Stimulated activated CD8-positive, alpha-beta memory T cell treated with anti-CD3 and anti-CD28 coated beads, Interleukin-12 subunit alpha, Interleukin-12 subunit beta, amount 100 ng/mL, for 24 hours (primary cell): ENCODE measurements around the gene MYL5.
"Not testable (repeated sequence)": the region's sequence is repeated elsewhere in the genome, so short reads cannot be mapped to it uniquely, and the experiment has no call there.

Experiments used
- DNase-seq: peaks from one replicate; pipeline ENCODE4 v3.0.0-alpha.2; 2020; ENCODE audit errors: extremely low read depth

The MYL5 gene

GRCh38 chr4:725391-726234 lies 51.3 kb downstream of the MYL5 start:
- no peak for DNase-seq

GRCh38 chr4:726235-726787 lies 52.0 kb downstream of the MYL5 start:
- DNase-seq = no peak

GRCh38 chr4:726838-727237 lies 52.5 kb downstream of the MYL5 start:
- no peak for DNase-seq

- DNase-seq = no peak
Observed at GRCh38 chr4:727576-727975, 53.2 kb downstream of the MYL5 start.

GRCh38 chr4:729336-730315 lies 55.3 kb downstream of the MYL5 start:
- no peak for DNase-seq

GRCh38 chr4:730511-730910 lies 56.2 kb downstream of the MYL5 start:
- DNase-seq = no peak

GRCh38 chr4:730946-731904 lies 56.9 kb downstream of the MYL5 start:
- not testable (repeated sequence) for DNase-seq
